ENCODE measurements around the gene CMTM7.

CMTM7 gene, protein sequence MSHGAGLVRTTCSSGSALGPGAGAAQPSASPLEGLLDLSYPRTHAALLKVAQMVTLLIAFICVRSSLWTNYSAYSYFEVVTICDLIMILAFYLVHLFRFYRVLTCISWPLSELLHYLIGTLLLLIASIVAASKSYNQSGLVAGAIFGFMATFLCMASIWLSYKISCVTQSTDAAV

DNA sequence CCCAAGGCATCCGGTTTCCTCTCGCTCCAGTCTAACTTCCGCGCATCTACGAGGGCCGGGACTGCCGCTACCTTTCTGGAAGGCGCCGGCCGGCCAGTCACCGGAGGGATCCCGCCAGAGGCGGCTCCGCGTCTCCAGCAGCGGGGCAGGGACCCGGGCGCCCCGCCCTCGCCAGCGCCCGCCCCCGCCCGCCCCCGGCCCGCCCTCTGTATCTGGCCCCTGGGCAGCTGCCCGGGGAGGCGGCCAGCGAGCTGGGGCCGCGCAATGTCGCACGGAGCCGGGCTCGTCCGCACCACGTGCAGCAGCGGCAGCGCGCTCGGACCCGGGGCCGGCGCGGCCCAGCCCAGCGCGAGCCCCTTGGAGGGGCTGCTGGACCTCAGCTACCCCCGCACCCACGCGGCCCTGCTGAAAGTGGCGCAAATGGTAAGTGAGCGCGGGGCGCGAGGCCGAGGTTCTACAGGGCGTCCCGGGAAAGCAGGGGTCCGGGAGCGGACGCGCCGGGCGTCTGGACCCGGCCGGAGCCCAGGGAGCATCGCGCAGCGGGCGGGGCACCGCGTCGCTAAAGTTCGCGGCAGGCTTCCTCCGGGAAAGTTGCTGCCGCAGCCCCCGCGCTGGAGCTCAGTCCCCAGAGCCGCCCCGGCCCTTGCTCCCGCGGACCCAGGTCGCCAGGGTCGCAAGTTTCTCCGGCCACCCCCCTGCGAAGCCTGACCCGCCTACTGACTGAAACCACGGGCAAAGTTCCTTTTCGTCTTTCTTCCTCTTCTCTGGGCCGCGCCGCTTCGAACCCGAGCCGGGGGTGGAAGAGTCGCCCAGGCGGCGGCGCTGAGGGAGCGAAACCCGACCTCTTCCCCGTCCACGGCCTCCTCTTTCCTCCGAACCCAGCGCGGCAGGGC lies at the start of gene CMTM7:
Gene CMTM7, plus strand, starts transcription at position 211 of the 893 bp plus-strand sequence. Its CDS starts 54 bp downstream, at position 265.
- TF ChIP-seq, protein P1, sequence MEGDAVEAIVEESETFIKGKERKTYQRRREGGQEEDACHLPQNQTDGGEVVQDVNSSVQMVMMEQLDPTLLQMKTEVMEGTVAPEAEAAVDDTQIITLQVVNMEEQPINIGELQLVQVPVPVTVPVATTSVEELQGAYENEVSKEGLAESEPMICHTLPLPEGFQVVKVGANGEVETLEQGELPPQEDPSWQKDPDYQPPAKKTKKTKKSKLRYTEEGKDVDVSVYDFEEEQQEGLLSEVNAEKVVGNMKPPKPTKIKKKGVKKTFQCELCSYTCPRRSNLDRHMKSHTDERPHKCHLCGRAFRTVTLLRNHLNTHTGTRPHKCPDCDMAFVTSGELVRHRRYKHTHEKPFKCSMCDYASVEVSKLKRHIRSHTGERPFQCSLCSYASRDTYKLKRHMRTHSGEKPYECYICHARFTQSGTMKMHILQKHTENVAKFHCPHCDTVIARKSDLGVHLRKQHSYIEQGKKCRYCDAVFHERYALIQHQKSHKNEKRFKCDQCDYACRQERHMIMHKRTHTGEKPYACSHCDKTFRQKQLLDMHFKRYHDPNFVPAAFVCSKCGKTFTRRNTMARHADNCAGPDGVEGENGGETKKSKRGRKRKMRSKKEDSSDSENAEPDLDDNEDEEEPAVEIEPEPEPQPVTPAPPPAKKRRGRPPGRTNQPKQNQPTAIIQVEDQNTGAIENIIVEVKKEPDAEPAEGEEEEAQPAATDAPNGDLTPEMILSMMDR (IDR thresholded peaks at IDR 0.05; ENCODE audit: control extremely low read depth, extremely low read depth, low read depth, missing control alignments): peak; percentile 17
- ChIA-PET POLR2A (no interaction called here), CTCF (interaction anchor here (1.2 to 7.9 kb wide), 3 partner anchors 16 to 76 kb away, joined by 4 to 61 read pairs (median 7); no protein-coding TSS in a partner anchor)
- DNase-seq (ENCODE audit: extremely low spot score): peak; percentile 59

DNA sequence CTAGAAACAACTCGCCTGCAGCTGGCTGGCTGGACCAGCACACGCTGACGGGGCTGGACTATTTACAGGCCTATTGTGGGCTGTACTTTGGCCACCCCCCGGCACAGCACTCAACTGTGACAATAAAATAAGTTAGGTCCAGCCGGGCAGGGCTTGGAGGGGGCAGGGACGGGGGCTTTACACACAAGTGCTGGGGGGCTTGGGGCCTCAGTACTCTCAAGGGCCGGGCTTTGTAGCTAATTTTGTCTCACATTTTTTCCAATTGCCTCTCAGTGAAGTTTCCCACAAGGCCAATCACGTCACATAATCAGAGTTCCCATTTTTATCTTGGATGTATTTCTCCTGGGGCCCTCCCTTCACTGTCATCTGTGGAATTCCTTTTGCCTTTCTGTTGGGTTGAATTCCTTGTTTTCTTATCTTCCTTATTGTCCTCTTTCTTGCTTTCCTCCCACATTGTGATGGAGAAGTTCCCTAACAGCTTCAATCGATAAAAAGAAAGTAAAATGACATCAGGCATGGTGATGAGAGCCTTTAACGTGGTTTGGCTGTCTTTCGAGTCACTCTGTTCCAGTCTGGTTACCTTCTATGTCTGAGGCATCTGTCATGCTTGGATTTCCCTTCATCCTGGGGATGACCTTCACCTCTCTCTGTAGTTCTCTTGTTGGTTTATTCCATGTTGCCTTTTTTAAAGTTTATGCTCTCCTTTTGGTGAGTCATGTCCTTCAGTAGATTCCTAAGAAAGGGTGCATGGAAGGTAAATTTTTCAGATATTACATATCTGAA lies 44.1 kb upstream of the CMTM7 start:
- TF ChIP-seq, protein P1 (IDR thresholded peaks at IDR 0.05; ENCODE audit: control extremely low read depth, extremely low read depth, low read depth, missing control alignments): no peak
- DNase-seq (ENCODE audit: extremely low spot score): no peak
- CTCF ChIA-PET: interaction anchor here (1.2 kb wide), 1 partner anchor 25 kb away, joined by 3 read pairs; no protein-coding TSS in a partner anchor
- POLR2A ChIA-PET: no interaction called here

DNA sequence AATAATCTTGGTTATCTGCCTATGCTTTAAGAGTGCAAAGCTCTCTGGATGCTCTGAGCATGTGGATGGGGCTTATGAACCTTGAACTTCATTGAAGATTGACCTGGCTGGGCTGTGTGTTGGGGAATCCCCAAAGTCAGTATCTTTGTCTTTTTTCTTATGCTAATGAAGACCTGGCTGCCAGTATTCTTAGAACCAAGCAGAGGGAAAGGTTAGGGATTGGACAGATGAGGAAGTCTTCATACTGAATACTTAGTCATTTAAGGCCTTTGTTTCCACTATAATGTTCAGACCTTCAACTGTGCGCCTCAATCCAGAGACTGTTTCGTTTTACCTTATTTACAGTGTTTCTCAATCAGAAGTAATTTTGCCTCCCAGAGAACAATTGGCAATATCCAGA lies 42.5 kb upstream of the CMTM7 start:
- ChIA-PET POLR2A (no interaction called here), CTCF (interaction anchor here (1.4 kb wide), 1 partner anchor 24 kb away, joined by 4 read pairs; no protein-coding TSS in a partner anchor)
- no peak for DNase-seq (ENCODE audit: extremely low spot score)
- TF ChIP-seq, protein P1 (IDR thresholded peaks at IDR 0.05; ENCODE audit: control extremely low read depth, extremely low read depth, low read depth, missing control alignments): no peak

DNA sequence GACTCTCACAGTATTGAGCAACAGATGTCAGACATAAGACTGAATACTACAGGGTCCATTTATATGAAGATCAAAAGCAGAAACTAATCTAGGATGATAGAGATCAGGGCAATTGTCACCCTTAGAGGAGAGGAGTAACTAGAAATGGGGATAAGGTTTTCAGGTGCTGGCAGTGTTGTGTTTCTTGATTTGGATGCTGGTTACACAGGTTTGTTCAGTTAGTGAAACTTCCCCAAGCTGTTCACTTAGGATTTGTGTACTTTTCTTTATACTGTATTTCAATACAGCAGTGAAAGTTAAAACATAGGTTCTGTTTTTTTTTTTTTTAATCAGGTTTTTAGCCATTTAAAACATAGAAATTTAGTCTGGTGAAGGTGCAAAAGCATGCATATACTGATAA lies 39.1 kb upstream of the CMTM7 start:
- CTCF ChIA-PET: no interaction called here
- TF ChIP-seq, protein P1 (IDR thresholded peaks at IDR 0.05; ENCODE audit: control extremely low read depth, extremely low read depth, low read depth, missing control alignments): no peak
- DNase-seq (ENCODE audit: extremely low spot score): no peak
- POLR2A ChIA-PET: no interaction called here

DNA sequence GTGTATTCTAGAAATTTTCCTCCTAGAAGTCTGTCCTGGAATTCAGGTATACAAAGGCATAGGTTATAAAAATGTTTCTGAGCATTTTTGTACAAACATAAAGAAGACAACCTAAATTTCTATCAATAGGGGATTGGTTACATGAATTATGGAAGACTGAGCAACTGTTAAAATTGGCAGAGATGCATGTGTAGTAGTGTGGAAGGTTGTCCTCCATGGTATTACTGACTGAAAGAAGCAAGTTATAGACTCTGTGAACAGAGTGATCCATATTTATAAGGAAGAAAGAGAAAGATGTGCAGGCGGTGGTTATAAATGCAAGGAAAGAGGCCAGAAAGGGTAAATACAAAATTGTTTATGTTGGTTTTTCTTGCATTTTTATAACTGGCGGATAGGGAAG lies 38.3 kb upstream of the CMTM7 start:
- ChIA-PET CTCF (no interaction called here), POLR2A (no interaction called here)
- DNase-seq (ENCODE audit: extremely low spot score): no peak
- TF ChIP-seq, protein P1 (IDR thresholded peaks at IDR 0.05; ENCODE audit: control extremely low read depth, extremely low read depth, low read depth, missing control alignments): no peak

DNA sequence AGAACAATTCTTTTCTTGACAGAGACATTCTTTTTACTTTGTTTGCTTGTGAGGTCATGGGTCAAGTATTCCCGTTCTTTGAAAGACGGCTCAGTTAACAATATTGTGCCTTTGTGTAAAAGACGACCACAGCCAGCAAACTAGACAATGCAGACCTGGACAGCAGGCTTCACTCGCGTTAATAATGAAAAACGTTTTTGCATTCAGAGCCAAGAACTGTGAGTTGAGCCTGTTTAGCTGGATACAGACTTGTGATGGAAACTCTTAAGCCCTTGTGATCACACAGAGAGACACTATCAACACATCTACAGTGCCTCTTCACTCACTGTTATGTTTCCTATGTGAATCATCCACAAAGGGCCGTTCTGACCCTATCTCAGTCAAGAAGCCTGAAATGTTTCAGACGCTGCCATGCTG lies 37.3 kb upstream of the CMTM7 start:
- TF ChIP-seq, protein P1 (IDR thresholded peaks at IDR 0.05; ENCODE audit: control extremely low read depth, extremely low read depth, low read depth, missing control alignments): no peak
- CTCF ChIA-PET: no interaction called here
- POLR2A ChIA-PET: no interaction called here
- no peak for DNase-seq (ENCODE audit: extremely low spot score)
